ENCODE measurements around the gene IGF2BP1. TPM values are rescaled to one million over a fixed set of nuclear protein-coding genes. Genes with fewer than 3 reads are reported as not detected.

IGF2BP1 gene
- polyA plus RNA-seq (2013, experiment 1 of 2), result 77.2 TPM
- 84.4 TPM for polyA plus RNA-seq (2013, experiment 2 of 2)

DNA sequence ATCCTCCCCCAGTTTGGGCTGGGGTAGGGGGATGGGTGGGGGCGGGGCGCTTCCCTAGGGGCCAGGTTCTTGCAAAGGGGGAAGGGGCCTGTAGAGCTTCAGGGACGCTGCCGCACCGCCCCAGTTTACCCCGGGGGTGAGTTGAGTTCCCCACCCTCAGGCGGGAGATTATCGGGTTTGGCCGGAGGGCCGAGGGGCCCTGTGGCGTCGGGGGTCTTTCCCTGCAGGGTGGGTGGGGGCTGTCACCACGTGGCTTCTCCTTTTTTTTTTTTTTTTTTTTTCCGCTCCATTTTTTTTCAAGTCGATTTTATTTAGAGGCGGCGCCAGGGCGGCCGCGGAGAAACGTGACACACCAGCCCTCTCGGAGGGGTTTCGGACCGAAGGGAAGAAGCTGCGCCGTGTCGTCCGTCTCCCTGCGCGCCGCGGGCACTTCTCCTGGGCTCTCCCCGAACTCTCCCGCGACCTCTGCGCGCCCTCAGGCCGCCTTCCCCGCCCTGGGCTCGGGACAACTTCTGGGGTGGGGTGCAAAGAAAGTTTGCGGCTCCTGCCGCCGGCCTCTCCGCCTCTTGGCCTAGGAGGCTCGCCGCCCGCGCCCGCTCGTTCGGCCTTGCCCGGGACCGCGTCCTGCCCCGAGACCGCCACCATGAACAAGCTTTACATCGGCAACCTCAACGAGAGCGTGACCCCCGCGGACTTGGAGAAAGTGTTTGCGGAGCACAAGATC, at the start of gene IGF2BP1:
Gene IGF2BP1 (plus strand): TSS at position 283 of the 724 bp plus-strand sequence. CDS start 361 bp downstream, at position 644.
- H3K4me2 ChIP-seq (ENCODE audit: insufficient read depth, low read length, poor library complexity, severe bottlenecking), result peak within 1 kb of the TSS; percentile 76
- H2AK5ac ChIP-seq (ENCODE audit: low read depth, low read length), result peak within 1 kb of the TSS; percentile 93
- H3K4me3 ChIP-seq (ENCODE audit: low read length in 2 of 2), result peak within 1 kb of the TSS; percentile 97 to 98
- peak within 1 kb of the TSS; percentile 99 for H3K23ac ChIP-seq (ENCODE audit: low read depth, low read length, poor library complexity)
- H2AFZ ChIP-seq (ENCODE audit: low read length), result peak within 1 kb of the TSS; percentile 85
- peaks cover 2 to 11% of the 10 kb centered on the region in 2 donors for H3K4me1 ChIP-seq (ENCODE audit: control insufficient read depth in 2 of 2, insufficient read depth in 1 of 2, low read depth in 1 of 2, low read length in 2 of 2)
- H2BK12ac ChIP-seq (ENCODE audit: low read length), result no peak within 1 kb of the TSS
- H2BK120ac ChIP-seq (ENCODE audit: low read depth, low read length), result peak within 1 kb of the TSS; percentile 98
- no peaks in the 10 kb centered on the region for H3K27me3 ChIP-seq (ENCODE audit: control insufficient read depth in 3 of 3, insufficient read depth in 3 of 3, low read depth in 1 of 3, low read length in 3 of 3)
- DNase-seq (ENCODE audit: low spot score), result peak; percentile 91
- peak within 1 kb of the TSS; percentile 71 for H2BK15ac ChIP-seq (ENCODE audit: low read length)
- peak within 1 kb of the TSS; percentile 94 for H3K14ac ChIP-seq (ENCODE audit: low read length)
- H3K79me1 ChIP-seq (ENCODE audit: low read depth, low read length), result no peaks in the 10 kb centered on the region
- no peak within 1 kb of the TSS for H4K8ac ChIP-seq (ENCODE audit: low read depth, low read length)
- peaks cover 0 to 25% of the 10 kb centered on the region in 2 donors for H3K36me3 ChIP-seq (replicated peaks in 1 of 2; ENCODE audit: control insufficient read depth in 2 of 2, insufficient read depth in 2 of 2, low read length in 2 of 2)
- H3K18ac ChIP-seq (ENCODE audit: low read length), result peak within 1 kb of the TSS; percentile 95
- H3K9me3 ChIP-seq (replicated peaks in 1 of 2; ENCODE audit: control insufficient read depth in 2 of 2, insufficient read depth in 1 of 2, low read depth in 1 of 2, low read length in 2 of 2), result no peaks in the 10 kb centered on the region
- no CpG with 5 or more reads among the region's 62 CpGs for WGBS, 2 donors (ENCODE audit: extremely low coverage in 2 of 2, insufficient read length in 2 of 2, insufficient replicate concordance in 1 of 2)
- peak within 1 kb of the TSS; percentile 95 for H3K4ac ChIP-seq (ENCODE audit: low read length)
- H3K27ac ChIP-seq (replicated peaks; ENCODE audit: low read length), result peak within 1 kb of the TSS; percentile 100
- H4K91ac ChIP-seq (ENCODE audit: low read depth, low read length, poor library complexity), result no peak within 1 kb of the TSS
- H2BK5ac ChIP-seq (ENCODE audit: low read length), result peak within 1 kb of the TSS; percentile 100
- H3K9ac ChIP-seq (ENCODE audit: low read depth, low read length, poor library complexity), result peak within 1 kb of the TSS; percentile 98

DNA sequence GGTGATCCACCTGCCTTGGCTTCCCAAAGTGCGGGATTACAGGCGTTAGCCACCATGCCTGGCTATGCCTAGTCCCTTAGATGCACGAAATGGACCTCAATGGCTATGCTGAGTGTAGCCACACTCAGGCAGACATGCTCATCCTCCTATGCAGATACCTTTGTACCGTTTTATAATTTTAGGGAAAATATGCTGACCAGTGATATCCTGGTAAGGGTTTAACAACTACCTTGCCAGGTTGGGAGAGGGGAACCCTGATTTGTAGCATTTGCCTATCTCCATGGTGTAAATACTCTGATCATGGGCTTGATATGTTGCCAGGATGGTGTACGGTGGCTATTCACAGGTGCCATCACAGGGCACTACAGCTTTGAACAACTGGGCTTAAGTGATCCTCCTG, 45.6 kb upstream of the IGF2BP1 start:
- peaks cover 3 to 9% of the 10 kb centered on the region in 2 donors for H3K4me1 ChIP-seq (ENCODE audit: control insufficient read depth in 2 of 2, insufficient read depth in 1 of 2, low read depth in 1 of 2, low read length in 2 of 2)
- H2AFZ ChIP-seq (ENCODE audit: low read length), result no peak overlapping the region
- no peak overlapping the region for H3K18ac ChIP-seq (ENCODE audit: low read length)
- H3K27ac ChIP-seq (replicated peaks; ENCODE audit: low read length), result no peak overlapping the region
- H3K14ac ChIP-seq (ENCODE audit: low read length), result no peak overlapping the region
- no peak overlapping the region for H3K4me3 ChIP-seq (ENCODE audit: low read length in 2 of 2)
- no peak overlapping the region for H3K9ac ChIP-seq (ENCODE audit: low read depth, low read length, poor library complexity)
- WGBS, 2 donors (ENCODE audit: extremely low coverage in 2 of 2, insufficient read length in 2 of 2, insufficient replicate concordance in 1 of 2), result no CpG with 5 or more reads among the region's 5 CpGs
- H4K91ac ChIP-seq (ENCODE audit: low read depth, low read length, poor library complexity), result no peak overlapping the region
- H3K23ac ChIP-seq (ENCODE audit: low read depth, low read length, poor library complexity), result no peak overlapping the region
- no peak overlapping the region for H3K4ac ChIP-seq (ENCODE audit: low read length)
- H3K36me3 ChIP-seq (replicated peaks in 1 of 2; ENCODE audit: control insufficient read depth in 2 of 2, insufficient read depth in 2 of 2, low read length in 2 of 2), result no peaks in the 10 kb centered on the region
- DNase-seq (ENCODE audit: low spot score), result no peak
- H3K4me2 ChIP-seq (ENCODE audit: insufficient read depth, low read length, poor library complexity, severe bottlenecking), result no peak overlapping the region
- H3K9me3 ChIP-seq (replicated peaks in 1 of 2; ENCODE audit: control insufficient read depth in 2 of 2, insufficient read depth in 1 of 2, low read depth in 1 of 2, low read length in 2 of 2), result no peaks in the 10 kb centered on the region
- H2BK15ac ChIP-seq (ENCODE audit: low read length), result no peak overlapping the region
- no peaks in the 10 kb centered on the region for H3K79me1 ChIP-seq (ENCODE audit: low read depth, low read length)
- no peak overlapping the region for H2BK5ac ChIP-seq (ENCODE audit: low read length)
- H4K8ac ChIP-seq (ENCODE audit: low read depth, low read length), result no peak overlapping the region
- H3K27me3 ChIP-seq (ENCODE audit: control insufficient read depth in 3 of 3, insufficient read depth in 3 of 3, low read depth in 1 of 3, low read length in 3 of 3), result no peaks in the 10 kb centered on the region
- H2AK5ac ChIP-seq (ENCODE audit: low read depth, low read length), result no peak overlapping the region
- H2BK12ac ChIP-seq (ENCODE audit: low read length), result no peak overlapping the region
- H2BK120ac ChIP-seq (ENCODE audit: low read depth, low read length), result no peak overlapping the region

GRCh38 chr17:48952904-48953303, 44.3 kb upstream of the IGF2BP1 start:
- H3K9me3 ChIP-seq (replicated peaks in 1 of 2; ENCODE audit: control insufficient read depth in 2 of 2, insufficient read depth in 1 of 2, low read depth in 1 of 2, low read length in 2 of 2), result no peaks in the 10 kb centered on the region
- H4K8ac ChIP-seq (ENCODE audit: low read depth, low read length), result no peak overlapping the region
- no peak overlapping the region for H3K4ac ChIP-seq (ENCODE audit: low read length)
- H3K4me3 ChIP-seq (ENCODE audit: low read length in 2 of 2), result no peak overlapping the region
- no peak overlapping the region for H3K14ac ChIP-seq (ENCODE audit: low read length)
- no peak overlapping the region for H2AK5ac ChIP-seq (ENCODE audit: low read depth, low read length)
- no peaks in the 10 kb centered on the region for H3K36me3 ChIP-seq (replicated peaks in 1 of 2; ENCODE audit: control insufficient read depth in 2 of 2, insufficient read depth in 2 of 2, low read length in 2 of 2)
- H3K9ac ChIP-seq (ENCODE audit: low read depth, low read length, poor library complexity), result no peak overlapping the region
- peaks cover 3 to 9% of the 10 kb centered on the region in 2 donors for H3K4me1 ChIP-seq (ENCODE audit: control insufficient read depth in 2 of 2, insufficient read depth in 1 of 2, low read depth in 1 of 2, low read length in 2 of 2)
- no CpG with 5 or more reads among the region's 5 CpGs for WGBS, 2 donors (ENCODE audit: extremely low coverage in 2 of 2, insufficient read length in 2 of 2, insufficient replicate concordance in 1 of 2)
- H3K23ac ChIP-seq (ENCODE audit: low read depth, low read length, poor library complexity), result no peak overlapping the region
- H3K4me2 ChIP-seq (ENCODE audit: insufficient read depth, low read length, poor library complexity, severe bottlenecking), result no peak overlapping the region
- peak overlapping the region; percentile 78 for H2AFZ ChIP-seq (ENCODE audit: low read length)
- H2BK15ac ChIP-seq (ENCODE audit: low read length), result no peak overlapping the region
- H3K27me3 ChIP-seq (ENCODE audit: control insufficient read depth in 3 of 3, insufficient read depth in 3 of 3, low read depth in 1 of 3, low read length in 3 of 3), result no peaks in the 10 kb centered on the region
- H3K79me1 ChIP-seq (ENCODE audit: low read depth, low read length), result no peaks in the 10 kb centered on the region
- no peak overlapping the region for H3K27ac ChIP-seq (replicated peaks; ENCODE audit: low read length)
- no peak overlapping the region for H2BK12ac ChIP-seq (ENCODE audit: low read length)
- no peak overlapping the region for H4K91ac ChIP-seq (ENCODE audit: low read depth, low read length, poor library complexity)
- no peak overlapping the region for H2BK5ac ChIP-seq (ENCODE audit: low read length)
- no peak overlapping the region for H3K18ac ChIP-seq (ENCODE audit: low read length)
- no peak overlapping the region for H2BK120ac ChIP-seq (ENCODE audit: low read depth, low read length)
- no peak for DNase-seq (ENCODE audit: low spot score)

DNA sequence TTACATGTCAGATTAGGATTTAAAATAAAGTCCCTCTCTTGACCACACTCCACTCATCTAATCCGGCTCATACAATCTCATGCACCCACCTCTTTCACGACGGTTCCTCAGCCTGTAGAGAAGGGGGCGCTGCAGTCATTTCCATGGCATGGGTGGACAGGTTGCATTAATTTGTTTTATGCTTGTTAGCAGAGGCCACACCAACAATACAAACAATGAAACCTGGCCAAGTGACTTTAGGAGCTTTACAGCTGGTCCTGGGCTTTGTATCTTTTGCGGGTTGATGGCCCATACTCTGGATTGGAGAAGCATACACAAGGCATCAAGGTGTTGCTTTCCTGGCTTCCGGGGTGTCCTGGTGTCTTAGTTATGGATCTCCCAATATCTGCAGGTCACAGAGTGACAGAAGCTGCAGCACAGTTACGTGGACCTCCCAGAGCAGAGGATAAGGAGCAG, 42.9 kb upstream of the IGF2BP1 start:
- Histone ChIP-seq H2BK5ac (ENCODE audit: low read length) (no peak overlapping the region), H3K4me1 (ENCODE audit: control insufficient read depth in 2 of 2, insufficient read depth in 1 of 2, low read depth in 1 of 2, low read length in 2 of 2) (peaks cover 3 to 9% of the 10 kb centered on the region in 2 donors), H4K91ac (ENCODE audit: low read depth, low read length, poor library complexity) (no peak overlapping the region), H3K4me2 (ENCODE audit: insufficient read depth, low read length, poor library complexity, severe bottlenecking) (no peak overlapping the region), H3K14ac (ENCODE audit: low read length) (no peak overlapping the region), H3K79me1 (ENCODE audit: low read depth, low read length) (no peaks in the 10 kb centered on the region), H2AK5ac (ENCODE audit: low read depth, low read length) (no peak overlapping the region), H3K23ac (ENCODE audit: low read depth, low read length, poor library complexity) (no peak overlapping the region), H4K8ac (ENCODE audit: low read depth, low read length) (no peak overlapping the region), H3K4ac (ENCODE audit: low read length) (no peak overlapping the region), H3K27ac (replicated peaks; ENCODE audit: low read length) (no peak overlapping the region), H3K4me3 (ENCODE audit: low read length in 2 of 2) (no peak overlapping the region), H3K27me3 (ENCODE audit: control insufficient read depth in 3 of 3, insufficient read depth in 3 of 3, low read depth in 1 of 3, low read length in 3 of 3) (no peaks in the 10 kb centered on the region), H2AFZ (ENCODE audit: low read length) (peak overlapping the region; percentile 66), H3K9me3 (replicated peaks in 1 of 2; ENCODE audit: control insufficient read depth in 2 of 2, insufficient read depth in 1 of 2, low read depth in 1 of 2, low read length in 2 of 2) (no peaks in the 10 kb centered on the region), H2BK12ac (ENCODE audit: low read length) (no peak overlapping the region), H3K9ac (ENCODE audit: low read depth, low read length, poor library complexity) (no peak overlapping the region), H3K18ac (ENCODE audit: low read length) (no peak overlapping the region), H2BK120ac (ENCODE audit: low read depth, low read length) (no peak overlapping the region), H3K36me3 (replicated peaks in 1 of 2; ENCODE audit: control insufficient read depth in 2 of 2, insufficient read depth in 2 of 2, low read length in 2 of 2) (no peaks in the 10 kb centered on the region), H2BK15ac (ENCODE audit: low read length) (no peak overlapping the region)
- WGBS, 2 donors (ENCODE audit: extremely low coverage in 2 of 2, insufficient read length in 2 of 2, insufficient replicate concordance in 1 of 2), result no CpG with 5 or more reads among the region's 7 CpGs
- peak; percentile 32 for DNase-seq (ENCODE audit: low spot score)
